GM18907 (cell line): ENCODE measurements around the gene LCN15.
"Not testable (repeated sequence)": the region's sequence is repeated elsewhere in the genome, so short reads cannot be mapped to it uniquely, and the experiment has no call there.

Experiments
- ATAC-seq: cut with Tn5 transposase; IDR thresholded peaks from one replicate; pipeline ENCODE4 v1.9.1; 2021; ENCODE audit warnings: mild to moderate bottlenecking, moderate library complexity; ENCODE audit not compliant: unreplicated experiment

The LCN15 gene

GRCh38 chr9:136756836-136757235, 7.5 kb downstream of the LCN15 start:
- ATAC-seq, result no peak

GRCh38 chr9:136756134-136756438, 8.2 kb downstream of the LCN15 start:
- ATAC-seq, result no peak

DNA sequence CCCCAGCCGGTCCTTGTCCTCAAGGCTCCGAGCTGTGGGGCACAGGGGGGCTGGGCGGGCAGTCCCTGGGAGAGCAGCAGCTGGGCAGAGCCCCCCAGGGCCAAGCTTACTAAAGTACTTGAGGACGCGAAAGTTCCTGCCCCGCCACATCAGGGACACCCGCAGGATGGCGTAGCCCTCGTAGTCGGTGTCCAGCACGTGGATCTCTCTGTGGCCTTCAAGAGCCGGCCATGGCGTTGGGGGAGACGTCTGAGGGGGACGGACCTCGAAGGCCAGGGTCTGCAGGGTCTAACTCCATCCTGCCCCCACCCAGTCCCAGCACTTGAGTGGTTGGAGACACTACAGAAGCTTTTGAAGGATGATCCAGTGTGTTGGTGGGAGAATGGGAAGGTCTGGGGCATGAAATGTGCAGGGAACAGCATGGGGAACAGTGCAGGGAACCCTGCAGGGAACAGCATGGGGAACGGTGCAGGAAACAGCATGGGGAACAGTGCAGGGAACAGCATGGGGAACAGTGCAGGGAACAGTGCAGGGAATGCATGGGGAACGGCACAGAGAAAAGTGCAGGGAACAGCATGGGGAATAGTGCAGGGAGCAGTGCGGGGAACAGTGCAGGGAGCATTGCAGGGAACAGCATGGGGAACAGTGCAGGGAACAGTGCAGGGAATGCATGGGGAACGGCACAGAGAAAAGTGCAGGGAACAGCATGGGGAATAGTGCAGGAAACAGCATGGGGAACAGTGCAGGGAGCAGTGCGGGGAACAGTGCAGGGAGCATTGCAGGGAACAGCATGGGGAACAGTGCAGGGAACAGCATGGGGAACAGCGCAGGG, 8.8 kb downstream of the LCN15 start:
- not testable (repeated sequence) for ATAC-seq

DNA sequence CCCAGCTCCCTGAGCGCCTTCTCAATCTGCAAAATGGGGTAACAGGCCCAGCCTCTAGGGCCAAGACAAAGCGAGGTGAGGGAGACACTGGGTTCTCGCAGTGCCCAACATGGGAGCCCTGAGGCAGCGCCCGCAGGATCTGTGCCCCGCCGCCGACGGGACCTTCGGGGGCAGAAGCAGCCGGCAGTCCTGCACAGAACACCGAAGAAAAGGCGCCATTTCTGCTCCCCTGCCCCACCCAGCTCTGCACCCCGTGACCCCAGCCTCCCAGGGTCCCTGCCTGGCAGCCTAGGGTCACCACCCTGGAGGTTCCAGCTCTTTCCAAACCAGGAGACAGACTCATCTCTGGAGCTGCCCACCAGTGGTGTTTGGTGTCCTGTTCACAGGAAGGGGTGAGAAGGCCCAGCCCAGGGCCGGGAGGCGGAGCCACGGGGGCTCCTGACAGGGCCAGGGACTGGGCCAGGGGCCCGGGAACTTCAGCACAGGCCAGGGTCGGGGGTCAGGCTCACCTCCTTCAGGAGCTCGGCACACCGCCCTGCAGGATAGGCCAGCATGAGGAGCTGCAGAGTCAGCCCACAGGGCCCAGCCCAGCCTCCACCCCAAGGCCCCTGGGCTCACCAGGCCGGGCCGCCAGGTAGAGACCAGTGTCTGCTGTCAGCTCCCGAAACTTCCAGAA, 9.6 kb downstream of the LCN15 start:
- ATAC-seq, result no peak

GRCh38 chr9:136754059-136754572, 10.2 kb downstream of the LCN15 start:
- ATAC-seq, result no peak

DNA sequence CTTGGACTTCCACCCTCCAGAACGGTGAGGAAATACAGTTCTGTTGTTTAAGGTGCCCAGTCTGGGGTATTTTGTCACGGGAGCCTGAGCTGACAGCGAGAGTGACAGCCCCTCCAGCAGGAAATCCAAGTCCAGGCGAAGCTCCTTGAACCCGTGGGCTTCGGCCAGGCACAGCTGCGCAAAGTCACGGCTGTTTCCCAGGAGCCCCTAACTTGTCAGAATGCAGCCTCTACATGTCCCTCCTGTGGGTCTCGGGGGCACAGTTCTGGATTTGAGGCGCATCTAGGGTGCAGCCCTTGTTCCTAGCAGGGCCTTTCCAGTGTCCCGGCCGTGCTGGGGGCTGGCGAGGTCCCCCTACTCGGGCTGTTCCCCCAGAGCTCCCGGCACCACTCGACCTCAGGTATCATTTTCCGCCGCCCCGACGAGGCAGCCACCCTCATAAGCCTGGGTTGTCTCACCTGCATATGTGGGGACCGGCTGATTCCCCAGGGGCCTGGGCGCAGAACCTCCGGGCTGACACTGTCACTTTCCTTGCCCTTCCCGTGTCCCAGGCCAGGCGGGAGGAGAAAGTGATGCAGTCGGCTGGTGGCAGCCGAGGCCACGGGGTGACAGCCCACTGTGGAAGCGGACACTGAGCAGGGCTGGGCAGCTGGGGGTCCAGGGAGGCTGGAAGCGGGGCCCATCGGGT, 10.8 kb downstream of the LCN15 start:
- no peak for ATAC-seq

- ATAC-seq, result no peak
Observed at GRCh38 chr9:136751814-136752213, 12.5 kb downstream of the LCN15 start.

DNA sequence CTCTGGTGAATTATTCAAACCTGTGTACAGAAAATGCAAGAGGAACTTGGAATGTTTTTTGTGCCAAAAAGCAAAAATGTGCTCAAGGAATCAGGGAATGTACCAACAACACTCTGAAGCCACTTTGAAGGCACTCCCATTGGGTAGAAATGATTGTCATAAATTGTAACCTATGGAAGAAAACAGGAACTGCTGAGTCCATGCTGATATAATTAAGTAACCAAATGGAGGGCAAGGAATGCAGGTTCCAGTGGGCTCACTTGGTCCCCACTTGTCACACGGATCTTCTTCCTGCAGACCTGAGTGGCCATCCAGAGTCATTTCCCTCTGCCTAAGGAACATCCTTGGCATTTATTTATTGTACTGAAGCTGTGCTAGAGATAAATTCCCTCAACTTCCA, 13.1 kb downstream of the LCN15 start:
- ATAC-seq, result no peak

DNA sequence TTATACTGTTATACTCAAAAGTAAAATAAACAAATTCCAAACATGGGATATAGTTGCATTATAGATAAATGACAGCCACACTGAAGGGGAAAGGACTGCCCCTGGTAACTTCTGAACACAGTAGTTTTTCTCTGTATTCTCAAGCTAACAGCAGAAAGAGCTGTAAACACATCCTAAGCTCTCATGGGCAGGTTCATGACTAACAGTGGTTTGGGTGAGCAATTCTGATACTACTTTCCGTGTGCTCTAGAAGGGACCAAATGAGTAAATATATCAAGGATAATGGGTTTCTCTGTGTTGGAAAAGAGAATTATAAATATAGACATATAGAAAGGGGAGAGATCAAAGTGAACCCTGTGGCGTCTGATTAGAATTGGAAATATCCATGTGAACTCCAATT, 13.8 kb downstream of the LCN15 start:
- no peak for ATAC-seq

- no peak for ATAC-seq
Observed at GRCh38 chr9:136748666-136749611, 15.4 kb downstream of the LCN15 start.

GRCh38 chr9:136748201-136748600, 16.1 kb downstream of the LCN15 start, which contains the start of gene LCN6:
Gene LCN6 (minus strand): TSS chr9:136748525. CDS start chr9:136748483, 42 bp downstream.
- ATAC-seq, result no peak

- no peak for ATAC-seq
Observed at GRCh38 chr9:136747161-136748060, 16.9 kb downstream of the LCN15 start.

DNA sequence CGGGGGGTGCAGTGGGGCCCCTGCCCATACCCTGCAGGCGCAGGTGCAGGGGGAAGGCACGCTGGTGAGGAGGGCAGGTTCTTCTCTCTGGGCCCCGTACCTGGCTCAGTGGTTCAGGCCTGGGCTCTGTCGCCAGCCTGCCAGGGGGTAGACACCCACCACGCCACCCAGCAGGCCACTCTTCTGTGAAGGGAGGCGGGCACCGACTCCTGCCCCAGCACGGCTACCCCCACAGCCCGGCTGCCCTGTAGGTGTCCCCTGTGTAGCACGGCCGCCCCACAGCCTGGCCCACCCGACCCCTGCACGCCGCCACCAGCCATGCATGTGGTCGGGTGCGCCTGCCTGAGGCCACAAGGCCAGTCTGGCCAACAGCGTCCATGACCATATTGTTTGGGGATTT, 17.7 kb downstream of the LCN15 start:
- ATAC-seq, result no peak

DNA sequence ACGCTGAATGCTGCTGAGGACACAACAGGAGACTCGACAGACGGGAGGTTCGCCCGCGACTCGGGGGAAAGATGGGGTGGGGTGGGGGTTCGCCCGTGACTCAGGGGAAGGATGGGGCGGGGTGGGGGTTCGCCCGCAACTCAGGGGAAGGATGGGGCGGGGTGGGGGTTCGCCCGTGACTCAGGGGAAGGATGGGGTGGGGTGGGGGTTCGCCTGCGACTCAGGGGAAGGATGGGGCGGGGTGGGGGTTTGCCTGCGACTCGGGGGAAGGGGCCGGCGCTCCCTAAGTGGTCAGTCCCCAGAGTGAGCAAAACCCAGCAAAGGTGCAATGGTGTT, 18.2 kb downstream of the LCN15 start:
- no peak for ATAC-seq

GRCh38 chr9:136745389-136746154, 18.7 kb downstream of the LCN15 start:
- ATAC-seq, result no peak

- ATAC-seq, result no peak
Observed at GRCh38 chr9:136744773-136745172, 19.5 kb downstream of the LCN15 start.

DNA sequence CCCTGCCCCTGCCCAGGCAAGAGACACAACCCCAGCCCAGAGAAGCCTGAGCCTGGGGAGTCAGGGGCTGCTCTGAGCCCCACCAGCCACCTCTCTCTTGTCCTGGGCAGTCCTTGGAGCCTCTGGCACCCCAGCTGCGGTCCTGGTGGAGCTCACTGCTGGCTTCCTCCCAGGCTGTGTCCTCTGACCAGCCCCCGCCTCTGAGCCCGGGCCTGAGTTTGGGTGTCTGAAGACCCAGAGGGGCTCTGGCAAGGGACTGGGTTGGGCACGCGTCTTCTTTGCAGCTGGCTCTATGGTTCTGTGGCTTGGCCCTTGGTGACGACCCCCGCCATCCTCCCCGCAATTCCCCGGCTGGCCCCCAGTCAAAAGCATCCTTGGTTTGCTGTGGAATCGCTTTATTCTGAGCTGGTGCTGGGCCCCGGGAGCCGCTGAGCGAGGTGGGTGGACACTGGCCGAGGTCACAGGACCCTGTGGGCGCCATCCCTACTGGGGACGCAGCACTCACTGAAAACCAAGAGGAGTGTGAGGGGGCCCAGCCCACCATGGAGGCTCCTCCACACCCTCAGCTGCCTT, 20.6 kb downstream of the LCN15 start:
- ATAC-seq, result no peak

DNA sequence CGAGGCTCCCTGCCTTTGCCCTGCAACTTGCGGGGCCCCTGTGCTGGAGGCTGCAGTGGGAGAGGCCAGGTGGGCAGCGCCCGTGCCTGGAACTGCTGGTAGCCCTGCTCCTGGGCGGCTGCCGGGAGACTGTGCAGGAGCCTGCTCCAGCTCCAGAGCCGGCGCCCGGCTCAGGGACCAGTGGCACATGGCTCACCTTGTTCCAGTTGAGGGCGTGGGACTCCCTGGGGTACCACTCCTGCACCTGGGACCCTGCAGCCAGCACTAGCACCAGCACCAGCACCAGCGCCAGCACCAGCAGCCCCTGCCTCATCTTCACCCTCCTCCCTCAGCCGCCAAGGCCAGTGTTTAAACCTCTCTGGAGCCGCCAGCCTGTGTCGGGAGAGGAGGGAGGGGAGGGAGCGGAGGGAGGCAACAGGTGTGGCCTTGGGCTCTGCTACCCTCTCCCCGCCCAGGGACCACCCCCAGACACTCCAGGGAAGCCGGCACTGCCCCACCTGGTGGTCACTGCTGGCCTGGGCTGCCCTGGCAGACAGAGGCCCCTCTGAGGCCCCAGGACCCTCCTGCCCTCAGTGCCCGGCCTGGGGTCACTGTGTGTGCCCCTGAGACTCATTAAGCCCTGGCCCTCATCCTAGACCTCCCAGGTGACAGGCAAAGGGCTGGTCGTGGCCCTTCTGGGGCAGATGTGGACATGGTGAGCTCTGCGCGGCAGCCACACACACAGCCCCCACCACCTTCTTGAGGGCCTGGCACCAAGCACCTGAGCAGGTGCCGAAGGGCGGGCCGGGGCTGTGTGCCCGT, 21.5 kb downstream of the LCN15 start, which contains the start of gene LCN10:
Gene LCN10, minus strand, starts transcription at position 350 of the 801 bp plus-strand sequence. Its CDS starts 37 bp downstream, at position 313.
- no peak for ATAC-seq
